Loucy (cell line): ENCODE results near the gene ARL6IP4.

Source experiments
- H2AFZ ChIP-seq: fragments of 200-600 bp; sonication (generic); 2 replicates; pipeline ENCODE4 v1.6.0; 2016; ENCODE audit warnings: antibody characterized with exemption, mild to moderate bottlenecking, low read length, moderate library complexity
- H3F3A ChIP-seq: fragments of 200-600 bp; 2 replicates; pipeline ENCODE4 v1.6.0; 2016; ENCODE audit warnings: antibody characterized with exemption, low read depth, mild to moderate bottlenecking
- H3K27me3 ChIP-seq: fragments of 200-600 bp; sonication (generic); 2 replicates; pipeline ENCODE4 v1.6.1; 2014; ENCODE audit warnings: low read length, mild to moderate bottlenecking; ENCODE audit not compliant: insufficient read depth, poor library complexity, severe bottlenecking
- H3K36me3 ChIP-seq: fragments of 200-600 bp; sonication (generic); 2 replicates; pipeline ENCODE4 v1.6.1; 2016; ENCODE audit warnings: low read length; ENCODE audit not compliant: insufficient read depth
- H3K4me1 ChIP-seq: fragments of 200-600 bp; sonication (generic); 2 replicates; pipeline ENCODE4 v1.5.1; 2014; ENCODE audit warnings: low read length, mild to moderate bottlenecking; ENCODE audit not compliant: insufficient read depth, poor library complexity, severe bottlenecking
- H3K4me2 ChIP-seq: fragments of 200-600 bp; sonication (generic); 2 replicates; pipeline ENCODE4 v1.6.0; 2014; ENCODE audit warnings: antibody characterized with exemption, low read length, low read depth, mild to moderate bottlenecking; ENCODE audit not compliant: poor library complexity, severe bottlenecking
- H3K4me3 ChIP-seq: fragments of 200-600 bp; sonication (generic); 2 replicates; pipeline ENCODE4 v1.5.1; 2014; ENCODE audit warnings: low read length, mild to moderate bottlenecking, mixed read lengths; ENCODE audit not compliant: poor library complexity, severe bottlenecking
- H3K79me2 ChIP-seq: fragments of 200-600 bp; sonication (generic); 2 replicates; pipeline ENCODE4 v1.6.1; 2014; ENCODE audit warnings: low read length; ENCODE audit not compliant: insufficient read depth
- H3K9ac ChIP-seq: fragments of 200-600 bp; sonication (generic); 2 replicates; pipeline ENCODE4 v1.6.0; 2014; ENCODE audit warnings: mild to moderate bottlenecking, low read depth, low read length, moderate library complexity; ENCODE audit not compliant: poor library complexity, severe bottlenecking
- H3K9me2 ChIP-seq: fragments of 200-600 bp; sonication (generic); replicated peaks from 2 replicates; pipeline ENCODE4 v1.6.1; 2016; ENCODE audit warnings: low read depth, low read length, mixed read lengths
- H3K9me3 ChIP-seq: fragments of 200-600 bp; sonication (generic); 2 replicates; pipeline ENCODE4 v1.6.1; 2014; ENCODE audit warnings: mild to moderate bottlenecking, antibody characterized with exemption, low read length, low read depth; ENCODE audit not compliant: insufficient read depth
- H4K20me1 ChIP-seq: fragments of 200-600 bp; sonication (generic); 2 replicates; pipeline ENCODE4 v1.6.0; 2014; ENCODE audit warnings: antibody characterized with exemption, low read length, mild to moderate bottlenecking; ENCODE audit not compliant: insufficient read depth, poor library complexity, severe bottlenecking
- EZH2phosphoT487 ChIP-seq: fragments of 200-600 bp; IDR thresholded peaks from 2 replicates; pipeline ENCODE4 v1.6.1; 2018; ENCODE audit warnings: antibody characterized with exemption, mild to moderate bottlenecking, moderate library complexity, borderline replicate concordance
- TF ChIP-seq, protein P1 (sequence below): fragments of 200-600 bp; sonication (generic); conservative IDR thresholded peaks from 2 replicates; pipeline ENCODE4 v1.5.1; 2014; ENCODE audit warnings: mild to moderate bottlenecking, antibody characterized with exemption, low read length

Gene ARL6IP4

DNA sequence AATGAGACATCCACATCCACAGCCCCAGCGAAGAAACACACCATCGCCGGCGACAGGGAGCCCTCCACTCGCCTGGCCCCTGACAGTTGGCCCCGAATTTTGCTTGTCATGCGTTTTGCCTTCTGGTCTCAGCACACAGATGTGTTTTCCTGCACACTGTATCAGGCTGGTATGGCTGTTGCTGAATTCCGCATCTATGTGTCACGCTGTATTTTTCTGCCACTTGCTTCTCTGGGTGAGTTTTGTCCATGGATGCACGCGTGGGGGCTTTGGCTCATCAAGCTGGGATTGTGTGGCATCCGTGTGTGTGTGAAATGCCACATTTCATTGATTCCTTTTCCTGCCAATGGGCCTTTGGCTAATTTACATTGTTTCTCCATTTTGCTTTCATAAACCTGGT lies 26.5 kb downstream of the ARL6IP4 start:
- no peak overlapping the region for H3K9ac ChIP-seq
- no peaks in the 10 kb centered on the region for H3K4me1 ChIP-seq
- H4K20me1 ChIP-seq: no peaks in the 10 kb centered on the region
- H3K27me3 ChIP-seq: no peaks in the 10 kb centered on the region
- H3K4me3 ChIP-seq: no peak overlapping the region
- no peak for TF ChIP-seq EZH2phosphoT487
- TF ChIP-seq, protein P1, sequence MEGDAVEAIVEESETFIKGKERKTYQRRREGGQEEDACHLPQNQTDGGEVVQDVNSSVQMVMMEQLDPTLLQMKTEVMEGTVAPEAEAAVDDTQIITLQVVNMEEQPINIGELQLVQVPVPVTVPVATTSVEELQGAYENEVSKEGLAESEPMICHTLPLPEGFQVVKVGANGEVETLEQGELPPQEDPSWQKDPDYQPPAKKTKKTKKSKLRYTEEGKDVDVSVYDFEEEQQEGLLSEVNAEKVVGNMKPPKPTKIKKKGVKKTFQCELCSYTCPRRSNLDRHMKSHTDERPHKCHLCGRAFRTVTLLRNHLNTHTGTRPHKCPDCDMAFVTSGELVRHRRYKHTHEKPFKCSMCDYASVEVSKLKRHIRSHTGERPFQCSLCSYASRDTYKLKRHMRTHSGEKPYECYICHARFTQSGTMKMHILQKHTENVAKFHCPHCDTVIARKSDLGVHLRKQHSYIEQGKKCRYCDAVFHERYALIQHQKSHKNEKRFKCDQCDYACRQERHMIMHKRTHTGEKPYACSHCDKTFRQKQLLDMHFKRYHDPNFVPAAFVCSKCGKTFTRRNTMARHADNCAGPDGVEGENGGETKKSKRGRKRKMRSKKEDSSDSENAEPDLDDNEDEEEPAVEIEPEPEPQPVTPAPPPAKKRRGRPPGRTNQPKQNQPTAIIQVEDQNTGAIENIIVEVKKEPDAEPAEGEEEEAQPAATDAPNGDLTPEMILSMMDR: no peak
- H3K9me2 ChIP-seq: no peaks in the 10 kb centered on the region
- H3K79me2 ChIP-seq: no peaks in the 10 kb centered on the region
- no peak overlapping the region for H2AFZ ChIP-seq
- no peaks in the 10 kb centered on the region for H3K36me3 ChIP-seq
- no peaks in the 10 kb centered on the region for H3F3A ChIP-seq
- H3K9me3 ChIP-seq: no peaks in the 10 kb centered on the region
- H3K4me2 ChIP-seq: no peak overlapping the region

DNA sequence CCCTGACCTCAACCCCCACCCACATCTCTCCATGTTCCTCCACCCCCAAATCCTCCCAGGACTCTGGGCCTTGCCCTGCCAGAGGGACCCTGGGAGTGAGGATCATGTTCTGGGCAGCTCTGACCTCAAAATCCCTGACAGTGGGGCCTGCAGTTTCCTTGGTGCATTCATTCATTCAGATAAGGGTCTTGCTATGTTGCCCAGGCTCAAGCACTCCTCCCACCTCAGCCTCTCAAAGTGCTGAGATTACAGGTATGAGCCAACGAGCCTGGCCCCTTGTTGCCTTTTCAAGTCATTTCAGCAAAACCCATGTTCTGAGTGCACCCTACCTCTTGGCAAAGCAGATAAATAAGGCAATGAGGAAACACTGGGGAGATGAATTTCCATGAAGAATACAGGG lies 29.6 kb downstream of the ARL6IP4 start:
- TF ChIP-seq EZH2phosphoT487: no peak
- TF ChIP-seq, protein P1: no peak
- Histone ChIP-seq H3K79me2 (no peaks in the 10 kb centered on the region), H4K20me1 (no peaks in the 10 kb centered on the region), H3K4me1 (no peaks in the 10 kb centered on the region), H3K9ac (no peak overlapping the region), H3K9me3 (no peaks in the 10 kb centered on the region), H2AFZ (no peak overlapping the region), H3F3A (no peaks in the 10 kb centered on the region), H3K4me2 (no peak overlapping the region), H3K4me3 (no peak overlapping the region), H3K36me3 (no peaks in the 10 kb centered on the region), H3K9me2 (no peaks in the 10 kb centered on the region), H3K27me3 (no peaks in the 10 kb centered on the region)

DNA sequence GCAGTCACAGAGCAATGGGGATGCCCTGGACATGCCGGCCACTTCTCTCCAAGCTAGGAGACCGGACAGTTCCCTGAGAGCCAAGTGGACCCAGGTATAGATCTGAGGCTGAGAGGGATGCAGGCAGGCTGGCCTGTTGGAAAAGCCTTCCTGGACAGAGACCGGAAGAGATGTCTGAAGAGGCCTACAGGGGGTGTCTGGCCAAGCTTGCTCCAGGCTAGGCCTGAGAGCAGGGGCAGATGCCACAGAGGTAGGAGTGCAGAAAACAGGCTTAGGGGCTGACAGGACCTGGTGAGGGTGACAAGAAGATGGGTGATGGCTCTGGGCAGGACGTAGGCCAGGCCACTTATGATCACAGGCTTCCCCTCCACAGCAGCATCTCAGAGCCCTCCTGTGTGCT lies 30.2 kb downstream of the ARL6IP4 start:
- H3F3A ChIP-seq: no peaks in the 10 kb centered on the region
- no peak overlapping the region for H2AFZ ChIP-seq
- no peaks in the 10 kb centered on the region for H3K36me3 ChIP-seq
- H3K4me3 ChIP-seq: no peak overlapping the region
- H3K27me3 ChIP-seq: no peaks in the 10 kb centered on the region
- H3K4me2 ChIP-seq: no peak overlapping the region
- no peaks in the 10 kb centered on the region for H3K79me2 ChIP-seq
- no peaks in the 10 kb centered on the region for H3K9me2 ChIP-seq
- TF ChIP-seq EZH2phosphoT487: no peak
- TF ChIP-seq, protein P1: no peak
- H3K9me3 ChIP-seq: no peaks in the 10 kb centered on the region
- no peak overlapping the region for H3K9ac ChIP-seq
- no peaks in the 10 kb centered on the region for H4K20me1 ChIP-seq
- no peaks in the 10 kb centered on the region for H3K4me1 ChIP-seq
